Renal pelvis (tissue), 12 donors: Measurements from ENCODE around the gene GPBP1. TPM values are rescaled to one million over a fixed set of nuclear protein-coding genes. Genes with fewer than 3 reads are reported as not detected.
"Not testable (repeated sequence)": the region's sequence is repeated elsewhere in the genome, so short reads cannot be mapped to it uniquely, and the experiment has no call there.

Source experiments
- DNase-seq: peaks from one replicate; pipeline ENCODE4 v3.0.0-alpha.2; 2013
- long read RNA-seq, 16 experiments: transcript quantifications; one replicate each; lab custom pipeline, GENCODE V29; 2026
- polyA plus RNA-seq, 3 donors: library from polyadenylated mRNA; unstranded; fragments of 120-200 nt; gene quantifications; one replicate each; pipeline ENCODE4 v1.2.1, GENCODE V29; 2013; ENCODE audit not compliant: insufficient read length in 3 of 3

GPBP1 gene
- polyA plus RNA-seq: 100 to 1,000 TPM; 128 to 170 (median 130) TPM
- long read RNA-seq, donor 1, full-length matches to known transcripts: 9 of 19 reads
- long read RNA-seq, donor 1, partial matches to known transcripts: 10 of 19 reads
- long read RNA-seq, donor 1, other reads (novel, unspliced or antisense): 0 of 19 reads
- long read RNA-seq, donor 2, full-length matches to known transcripts: 11 of 24 reads
- long read RNA-seq, donor 2, partial matches to known transcripts: 13 of 24 reads
- long read RNA-seq, donor 2, other reads (novel, unspliced or antisense): 0 of 24 reads
- long read RNA-seq, donor 3, full-length matches to known transcripts: 8 of 22 reads
- long read RNA-seq, donor 3, partial matches to known transcripts: 14 of 22 reads
- long read RNA-seq, donor 3, other reads (novel, unspliced or antisense): 0 of 22 reads
- long read RNA-seq, donor 4, full-length matches to known transcripts: 11 of 11 reads
- long read RNA-seq, donor 4, partial matches to known transcripts: 0 of 11 reads
- long read RNA-seq, donor 4, other reads (novel, unspliced or antisense): 0 of 11 reads
- long read RNA-seq, donor 5, partial matches to known transcripts: 0 of 2 reads
- long read RNA-seq, donor 5, other reads (novel, unspliced or antisense): 0 of 2 reads
- long read RNA-seq, donor 6, full-length matches to known transcripts: 11 of 22 reads
- long read RNA-seq, donor 6, partial matches to known transcripts: 11 of 22 reads
- long read RNA-seq, donor 6, other reads (novel, unspliced or antisense): 0 of 22 reads
- long read RNA-seq, donor 7, full-length matches to known transcripts: 9 of 26 reads
- long read RNA-seq, donor 7, partial matches to known transcripts: 17 of 26 reads
- long read RNA-seq, donor 7, other reads (novel, unspliced or antisense): 0 of 26 reads
- long read RNA-seq, donor 8, full-length matches to known transcripts: 9 of 9 reads
- long read RNA-seq, donor 8, partial matches to known transcripts: 0 of 9 reads
- long read RNA-seq, donor 8, other reads (novel, unspliced or antisense): 0 of 9 reads
- long read RNA-seq, donor 9, full-length matches to known transcripts: 10 of 39 reads
- long read RNA-seq, donor 9, partial matches to known transcripts: 29 of 39 reads
- long read RNA-seq, donor 9, other reads (novel, unspliced or antisense): 0 of 39 reads
- long read RNA-seq, donor 10, full-length matches to known transcripts: 8 of 19 reads
- long read RNA-seq, donor 10, partial matches to known transcripts: 11 of 19 reads
- long read RNA-seq, donor 10, other reads (novel, unspliced or antisense): 0 of 19 reads
- long read RNA-seq, donor 11, full-length matches to known transcripts: 7 of 7 reads
- long read RNA-seq, donor 11, partial matches to known transcripts: 0 of 7 reads
- long read RNA-seq, donor 11, other reads (novel, unspliced or antisense): 0 of 7 reads
- long read RNA-seq, donor 12, full-length matches to known transcripts: 16 of 37 reads
- long read RNA-seq, donor 12, partial matches to known transcripts: 21 of 37 reads
- long read RNA-seq, donor 12, other reads (novel, unspliced or antisense): 0 of 37 reads
- long read RNA-seq, donor 13, partial matches to known transcripts: 0 of 3 reads
- long read RNA-seq, donor 13, other reads (novel, unspliced or antisense): 0 of 3 reads
- long read RNA-seq, donor 14, full-length matches to known transcripts: 8 of 75 reads
- long read RNA-seq, donor 14, partial matches to known transcripts: 61 of 75 reads
- long read RNA-seq, donor 14, other reads (novel, unspliced or antisense): 6 of 75 reads
- long read RNA-seq, donor 15, full-length matches to known transcripts: 15 of 22 reads
- long read RNA-seq, donor 15, partial matches to known transcripts: 7 of 22 reads
- long read RNA-seq, donor 15, other reads (novel, unspliced or antisense): 0 of 22 reads
- long read RNA-seq, donor 16, full-length matches to known transcripts: 9 of 14 reads
- long read RNA-seq, donor 16, partial matches to known transcripts: 5 of 14 reads
- long read RNA-seq, donor 16, other reads (novel, unspliced or antisense): 0 of 14 reads

- DNase-seq: peak; percentile 99
These were observed at the start of gene GPBP1 for GRCh38 chr5:57173319-57174127. Gene GPBP1, plus strand, starts transcription at chr5:57174059. Its CDS starts 40,072 bp downstream, at chr5:57214131.

GRCh38 chr5:57128325-57128724 lies 45.5 kb upstream of the GPBP1 start:
- no peak for DNase-seq

- no peak for DNase-seq
These were observed 40.3 kb upstream of the GPBP1 start for GRCh38 chr5:57133574-57133973.

- DNase-seq: no peak
These were observed 36.5 kb upstream of the GPBP1 start for GRCh38 chr5:57137401-57137800.

- no peak for DNase-seq
These were observed 21.5 kb upstream of the GPBP1 start for GRCh38 chr5:57152316-57152715.

- no peak for DNase-seq
These were observed 18.8 kb upstream of the GPBP1 start for GRCh38 chr5:57155033-57155432.

- DNase-seq: no peak
These were observed 16.7 kb upstream of the GPBP1 start for GRCh38 chr5:57157131-57157530.

- no peak for DNase-seq
These were observed 16.2 kb upstream of the GPBP1 start for GRCh38 chr5:57157666-57158065.

- DNase-seq: no peak
These were observed 10.3 kb upstream of the GPBP1 start for GRCh38 chr5:57163553-57164006.

- no peak for DNase-seq
These were observed 9.7 kb upstream of the GPBP1 start for GRCh38 chr5:57164124-57164523.

GRCh38 chr5:57165171-57165570 lies 8.7 kb upstream of the GPBP1 start:
- not testable (repeated sequence) for DNase-seq

GRCh38 chr5:57166276-57166675 lies 7.6 kb upstream of the GPBP1 start:
- DNase-seq: no peak

- no peak for DNase-seq
These were observed 6.7 kb upstream of the GPBP1 start for GRCh38 chr5:57167201-57167600.

- DNase-seq: not testable (repeated sequence)
These were observed 3.7 kb upstream of the GPBP1 start for GRCh38 chr5:57170116-57170515.

GRCh38 chr5:57171816-57172465 lies 1.9 kb upstream of the GPBP1 start:
- no peak for DNase-seq

- DNase-seq: no peak
These were observed 1.2 kb upstream of the GPBP1 start for GRCh38 chr5:57172466-57173318.

- no peak for DNase-seq
These were observed 450 bp downstream of the GPBP1 start for GRCh38 chr5:57174128-57174889.
